Transverse colon (tissue), 4 donors: ENCODE results near the gene VEGFB. TPM values are rescaled to one million over a fixed set of nuclear protein-coding genes. Genes with fewer than 3 reads are reported as not detected.

Experiments used
- DNase-seq: peaks from one replicate; pipeline ENCODE4 v3.0.0-alpha.2; 2019
- H3K27ac ChIP-seq, 4 donors: fragments of 200-600 bp; sonication (generic); 2 replicates each; pipeline ENCODE4 v1.5.1; 2016 to 2018; ENCODE audit warnings: inconsistent platforms in 4 of 4
- H3K27me3 ChIP-seq: fragments of 200-600 bp; sonication (generic); 2 replicates; pipeline ENCODE4 v1.5.1; 2017; ENCODE audit warnings: inconsistent platforms
- H3K36me3 ChIP-seq, 4 donors: fragments of 200-600 bp; sonication (generic); 2 replicates each; pipeline ENCODE4 v1.5.1; 2017 to 2019; ENCODE audit warnings: inconsistent platforms in 4 of 4
- H3K4me1 ChIP-seq, 4 donors: fragments of 200-600 bp; sonication (generic); 2 replicates each; pipeline ENCODE4 v1.5.1; 2017 to 2020; ENCODE audit warnings: inconsistent platforms in 4 of 4
- H3K4me3 ChIP-seq, 4 donors: fragments of 200-600 bp; sonication (generic); 1 replicate in 1 of 4; 2 replicates in 3 of 4; pipeline versions ENCODE4 v1.5.1 to v1.6.1; 2017 to 2019; ENCODE audit warnings: inconsistent platforms in 4 of 4
- H3K9me3 ChIP-seq, 2 donors: fragments of 200-600 bp; sonication (generic); 2 replicates each; pipeline ENCODE4 v1.5.1; 2017 to 2019; ENCODE audit warnings: inconsistent platforms in 2 of 2
- EP300 ChIP-seq: sonication (generic); formaldehyde crosslinking; IDR thresholded peaks from one replicate; pipeline ENCODE4 v1.6.1; 2017; ENCODE audit warnings: antibody characterized with exemption, low read depth
- POLR2A ChIP-seq: fragments of 450-650 bp; IDR thresholded peaks from one replicate; pipeline ENCODE4 v1.6.1; 2016; ENCODE audit warnings: antibody characterized with exemption, mild to moderate bottlenecking, moderate library complexity
- POLR2AphosphoS5 ChIP-seq, 3 donors: sonication (generic); formaldehyde crosslinking; IDR thresholded peaks; one replicate each; pipeline ENCODE4 v1.6.1; 2016; ENCODE audit warnings: antibody characterized with exemption in 3 of 3
- WGBS, 2 donors: methylation state at CpG; one replicate each; pipeline ENCODE4 v1.1.5; 2018; ENCODE audit warnings: low coverage in 1 of 2; 5-methylcytosine and 5-hydroxymethylcytosine counted together
- in situ Hi-C, 4 donors: fragments of 200-750 bp; cut with MboI; loops; one replicate each; pipeline versions ENCODE4 v1.15.0 to v1.15.1; 2017; ENCODE audit warnings: low sequenced_read_pairs in 3 of 4, low pct_ligation_motif_present in 1 of 4, low pct_unique_long_range_greater_than_20kb in 1 of 4
- intact Hi-C: fragments of 100-400 bp; cut with DNase I; formaldehyde crosslinking; loops from one replicate; pipeline ENCODE4 v1.15.1; 2023; ENCODE audit warnings: low total_unique reads
- total RNA-seq, 4 donors: library from RNA; depleted of rRNA; stranded (reverse); fragments of >200 nt; gene quantifications; one replicate each; pipeline ENCODE4 v1.1.0, GENCODE V29; 2016
- TF ChIP-seq, protein P1 (sequence below), 5 experiments: fragments of 200-600 bp in 3 of 5; fragments of 450-650 bp in 2 of 5; sonication (generic) in 3 of 5; IDR thresholded peaks; 1 replicate in 2 of 5; 2 replicates in 3 of 5; pipeline ENCODE4 v1.5.1; 2016 to 2017; ENCODE audit warnings: antibody characterized with exemption in 5 of 5, inconsistent platforms in 3 of 5, mild to moderate bottlenecking in 2 of 5, moderate library complexity in 1 of 5

The VEGFB gene
- total RNA-seq, 4 donors from 2014 or later = 34.0 to 84.9 (median 36.8) TPM

DNA sequence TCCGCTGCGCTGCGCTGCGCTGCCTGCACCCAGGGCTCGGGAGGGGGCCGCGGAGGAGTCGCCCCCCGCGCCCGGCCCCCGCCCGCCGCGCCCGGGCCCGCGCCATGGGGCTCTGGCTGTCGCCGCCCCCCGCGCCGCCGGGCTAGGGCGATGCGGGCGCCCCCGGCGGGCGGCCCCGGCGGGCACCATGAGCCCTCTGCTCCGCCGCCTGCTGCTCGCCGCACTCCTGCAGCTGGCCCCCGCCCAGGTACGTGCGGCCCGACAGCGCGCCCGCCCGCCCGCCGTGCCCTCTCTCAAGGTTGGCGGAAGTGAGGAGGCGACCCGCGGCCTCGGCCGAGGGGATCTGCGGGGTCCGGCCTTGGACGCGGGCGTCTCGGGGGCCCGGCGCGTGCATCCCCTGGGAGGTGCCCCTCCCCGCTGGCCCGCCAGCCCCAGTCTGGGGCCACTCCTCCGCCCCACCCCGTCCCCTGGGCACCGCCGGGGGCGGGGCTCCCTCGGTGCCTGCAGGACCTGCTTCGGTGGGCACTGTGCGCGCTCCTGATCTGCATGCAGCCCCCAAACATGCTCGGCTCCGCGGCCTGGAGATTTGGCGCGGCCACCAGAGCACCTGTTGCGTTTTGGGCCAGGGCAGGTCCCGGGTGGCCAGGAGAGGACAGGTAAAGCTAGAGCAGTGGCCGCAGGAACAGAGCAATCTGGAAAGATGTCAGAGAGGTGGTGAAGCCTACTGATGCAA lies 429 bp downstream of the VEGFB start:
- intact Hi-C loops = no loop called here
- peak overlapping the region; percentile 59 to 77 (median 70) for H3K4me3 ChIP-seq
- no peaks in the 10 kb centered on the region for H3K27me3 ChIP-seq
- peak overlapping the region; percentile 81 to 95 (median 87) for H3K27ac ChIP-seq
- H3K9me3 ChIP-seq = no peaks in the 10 kb centered on the region
- in situ Hi-C loops = no loop called here
- peaks cover 12 to 78% (median 58%) of the 10 kb centered on the region in 4 donors for H3K4me1 ChIP-seq
- peak; percentile 15 to 66 (median 53) for TF ChIP-seq POLR2AphosphoS5 (IDR thresholded peaks at IDR 0.05)
- no peak for TF ChIP-seq EP300
- TF ChIP-seq POLR2A = peak; percentile 42
- H3K36me3 ChIP-seq = no peaks in the 10 kb centered on the region
- peak; percentile 77 for DNase-seq
- 2% methylated on average over 36 of the region's 80 CpGs; no CpG with 5 or more reads in 1 of the 2 donors for WGBS, 2 donors

DNA sequence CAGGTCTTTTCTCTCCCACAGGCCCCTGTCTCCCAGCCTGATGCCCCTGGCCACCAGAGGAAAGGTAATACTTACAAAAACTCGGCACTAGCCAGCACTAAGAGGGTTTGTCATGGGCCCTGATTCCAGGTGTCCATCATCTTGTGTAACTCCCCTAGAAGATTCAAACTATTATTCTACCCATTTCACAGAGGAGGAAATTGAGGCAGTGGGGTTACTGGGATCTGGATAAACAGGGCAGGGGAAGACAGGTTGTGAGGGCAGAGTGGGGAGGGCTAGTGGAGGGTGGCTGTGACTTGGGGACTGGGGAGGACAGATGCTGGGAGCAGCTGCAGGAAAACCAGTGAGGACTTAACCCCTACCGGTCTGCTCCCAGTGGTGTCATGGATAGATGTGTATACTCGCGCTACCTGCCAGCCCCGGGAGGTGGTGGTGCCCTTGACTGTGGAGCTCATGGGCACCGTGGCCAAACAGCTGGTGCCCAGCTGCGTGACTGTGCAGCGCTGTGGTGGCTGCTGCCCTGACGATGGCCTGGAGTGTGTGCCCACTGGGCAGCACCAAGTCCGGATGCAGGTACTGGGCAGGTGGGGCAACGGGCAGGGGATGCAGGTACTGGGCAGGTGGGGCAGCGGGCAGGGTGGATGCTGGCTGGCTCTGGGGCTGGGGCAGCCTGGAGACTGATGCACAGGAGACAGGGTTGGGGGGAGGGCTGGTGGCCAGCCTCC lies 1.2 kb downstream of the VEGFB start:
- TF ChIP-seq POLR2AphosphoS5 (IDR thresholded peaks at IDR 0.05) (no peak), POLR2A (no peak), EP300 (no peak)
- TF ChIP-seq, protein P1, sequence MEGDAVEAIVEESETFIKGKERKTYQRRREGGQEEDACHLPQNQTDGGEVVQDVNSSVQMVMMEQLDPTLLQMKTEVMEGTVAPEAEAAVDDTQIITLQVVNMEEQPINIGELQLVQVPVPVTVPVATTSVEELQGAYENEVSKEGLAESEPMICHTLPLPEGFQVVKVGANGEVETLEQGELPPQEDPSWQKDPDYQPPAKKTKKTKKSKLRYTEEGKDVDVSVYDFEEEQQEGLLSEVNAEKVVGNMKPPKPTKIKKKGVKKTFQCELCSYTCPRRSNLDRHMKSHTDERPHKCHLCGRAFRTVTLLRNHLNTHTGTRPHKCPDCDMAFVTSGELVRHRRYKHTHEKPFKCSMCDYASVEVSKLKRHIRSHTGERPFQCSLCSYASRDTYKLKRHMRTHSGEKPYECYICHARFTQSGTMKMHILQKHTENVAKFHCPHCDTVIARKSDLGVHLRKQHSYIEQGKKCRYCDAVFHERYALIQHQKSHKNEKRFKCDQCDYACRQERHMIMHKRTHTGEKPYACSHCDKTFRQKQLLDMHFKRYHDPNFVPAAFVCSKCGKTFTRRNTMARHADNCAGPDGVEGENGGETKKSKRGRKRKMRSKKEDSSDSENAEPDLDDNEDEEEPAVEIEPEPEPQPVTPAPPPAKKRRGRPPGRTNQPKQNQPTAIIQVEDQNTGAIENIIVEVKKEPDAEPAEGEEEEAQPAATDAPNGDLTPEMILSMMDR (IDR thresholded peaks at IDR 0.05) = no peak
- H3K4me1 ChIP-seq = peaks cover 18 to 84% (median 63%) of the 10 kb centered on the region in 4 donors
- intact Hi-C loops (no loop called here), in situ Hi-C loops (no loop called here)
- WGBS, 2 donors = 74% methylated on average over 12 of the region's 12 CpGs; no CpG with 5 or more reads in 1 of the 2 donors
- H3K27me3 ChIP-seq = no peaks in the 10 kb centered on the region
- peak overlapping the region; percentile 81 to 95 (median 87) for H3K27ac ChIP-seq
- no peaks in the 10 kb centered on the region for H3K9me3 ChIP-seq
- peak overlapping the region; percentile 59 to 77 (median 70) for H3K4me3 ChIP-seq
- H3K36me3 ChIP-seq = no peaks in the 10 kb centered on the region
- DNase-seq = peak; percentile 11

DNA sequence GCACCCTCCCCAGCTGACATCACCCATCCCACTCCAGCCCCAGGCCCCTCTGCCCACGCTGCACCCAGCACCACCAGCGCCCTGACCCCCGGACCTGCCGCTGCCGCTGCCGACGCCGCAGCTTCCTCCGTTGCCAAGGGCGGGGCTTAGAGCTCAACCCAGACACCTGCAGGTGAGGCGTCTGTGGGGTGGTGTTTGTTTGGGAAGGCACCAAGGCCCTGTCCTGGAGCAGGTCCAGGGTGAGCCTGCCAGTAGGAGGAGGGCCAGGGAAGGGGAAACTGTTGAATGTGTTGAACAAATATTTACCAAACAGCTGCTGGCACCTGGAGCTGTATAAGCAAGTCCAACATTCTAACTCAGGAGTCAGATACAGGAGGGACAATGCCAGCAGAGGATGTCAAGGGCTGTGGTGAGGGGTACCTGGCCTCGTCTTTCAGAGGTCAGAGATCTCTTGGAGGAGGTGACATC lies 3.1 kb downstream of the VEGFB start:
- Histone ChIP-seq H3K27ac (peak overlapping the region; percentile 96 to 100 (median 98)), H3K9me3 (no peaks in the 10 kb centered on the region), H3K36me3 (no peaks in the 10 kb centered on the region), H3K4me3 (no peak overlapping the region), H3K27me3 (no peaks in the 10 kb centered on the region), H3K4me1 (peaks cover 20 to 72% (median 58%) of the 10 kb centered on the region in 4 donors)
- WGBS, 2 donors = 53% methylated on average over 12 of the region's 12 CpGs; no CpG with 5 or more reads in 1 of the 2 donors
- intact Hi-C loops (no loop called here), in situ Hi-C loops (no loop called here)
- TF ChIP-seq, protein P1 (IDR thresholded peaks at IDR 0.05) = peak in 2 of 5 experiments; percentile 20 to 44
- TF ChIP-seq EP300 = no peak
- TF ChIP-seq POLR2AphosphoS5 (IDR thresholded peaks at IDR 0.05) = peak; percentile 57 to 71 (median 64)
- TF ChIP-seq POLR2A = peak; percentile 60
- peak; percentile 89 for DNase-seq

DNA sequence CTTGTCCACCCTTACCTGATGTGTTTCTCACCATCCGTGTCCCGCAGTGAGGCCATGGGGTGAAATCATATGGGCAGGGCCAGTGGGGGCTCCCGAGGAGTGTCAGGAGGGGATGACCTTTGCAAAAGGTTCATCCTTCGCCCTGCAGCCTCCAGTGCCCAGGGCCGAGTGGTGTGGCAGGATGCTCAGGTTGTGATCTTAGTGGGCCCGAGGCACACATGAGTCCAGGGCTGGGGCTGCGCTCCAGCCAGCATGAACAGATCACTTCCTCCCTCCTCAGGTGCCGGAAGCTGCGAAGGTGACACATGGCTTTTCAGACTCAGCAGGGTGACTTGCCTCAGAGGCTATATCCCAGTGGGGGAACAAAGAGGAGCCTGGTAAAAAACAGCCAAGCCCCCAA lies 3.7 kb downstream of the VEGFB start:
- WGBS, 2 donors = 66% methylated on average over 9 of the region's 9 CpGs; no CpG with 5 or more reads in 1 of the 2 donors
- intact Hi-C loops = no loop called here
- H3K36me3 ChIP-seq = no peaks in the 10 kb centered on the region
- TF ChIP-seq POLR2A (no peak), EP300 (no peak), POLR2AphosphoS5 (IDR thresholded peaks at IDR 0.05) (no peak)
- TF ChIP-seq, protein P1 (IDR thresholded peaks at IDR 0.05) = no peak
- DNase-seq = peak; percentile 30
- H3K4me3 ChIP-seq = no peak overlapping the region
- H3K27ac ChIP-seq = peak overlapping the region; percentile 96 to 100 (median 98)
- peaks cover 26 to 77% (median 62%) of the 10 kb centered on the region in 4 donors for H3K4me1 ChIP-seq
- H3K27me3 ChIP-seq = no peaks in the 10 kb centered on the region
- in situ Hi-C loops = no loop called here
- no peaks in the 10 kb centered on the region for H3K9me3 ChIP-seq
